ENCODE data around the gene NUDT19.
"Not testable (repeated sequence)": the region's sequence is repeated elsewhere in the genome, so short reads cannot be mapped to it uniquely, and the experiment has no call there.

Gene NUDT19

DNA sequence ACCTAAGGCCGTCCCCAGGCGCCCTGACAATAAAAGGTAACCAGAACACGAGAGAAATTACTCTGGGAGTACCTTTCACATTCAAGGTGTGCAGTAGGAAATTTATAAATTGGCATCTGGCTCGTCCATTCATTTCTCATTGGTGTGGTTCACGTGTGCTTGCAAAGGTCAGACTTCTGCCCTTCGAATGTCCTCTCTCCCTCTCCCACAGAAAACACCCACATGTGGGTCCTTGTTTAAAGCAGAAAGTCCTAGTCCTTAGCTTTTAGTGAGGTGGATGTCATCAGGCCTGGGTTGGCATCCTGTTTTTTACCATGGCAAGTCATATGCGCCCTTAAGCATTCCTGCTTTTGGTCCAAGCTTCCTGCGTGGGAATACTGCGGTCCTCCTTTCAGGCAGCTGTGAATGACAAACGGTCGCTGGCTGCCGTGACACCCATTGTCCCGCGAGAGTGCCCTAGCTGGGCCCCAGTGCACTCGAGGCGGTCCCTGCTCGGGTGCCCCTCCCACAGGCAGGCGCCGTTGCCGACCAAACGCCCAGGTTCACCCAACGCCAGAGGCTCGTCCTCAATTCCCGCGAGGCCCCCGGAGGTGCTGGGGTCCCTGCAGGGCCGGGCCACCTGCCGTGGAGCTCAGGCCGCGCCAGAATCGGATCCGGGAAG lies at the start of gene NUDT19:
Gene NUDT19 (plus strand): TSS at position 531 of the 661 bp plus-strand sequence. CDS start 140 bp downstream, outside the sequence.
- peak; percentile 19 for DNase-seq

DNA sequence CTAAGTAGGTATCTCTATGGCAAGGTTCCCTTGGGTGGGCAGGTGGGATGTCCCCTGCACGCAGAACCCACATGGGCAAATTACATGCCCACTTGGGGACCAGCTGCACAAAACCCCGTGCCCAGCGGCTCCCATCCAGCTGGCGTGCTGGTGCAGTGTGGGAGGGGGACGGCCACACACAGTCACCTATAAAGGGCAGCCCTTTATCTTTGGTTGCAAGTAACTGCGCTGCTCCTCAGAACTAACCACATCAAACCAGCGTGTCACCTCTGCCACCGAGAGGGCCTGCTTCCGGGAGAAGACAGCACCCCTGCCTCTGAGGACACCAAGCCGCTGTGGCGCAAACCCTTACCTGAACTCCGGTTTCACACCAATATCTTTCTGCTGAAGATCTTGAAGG lies 48.9 kb upstream of the NUDT19 start:
- no peak for DNase-seq

DNA sequence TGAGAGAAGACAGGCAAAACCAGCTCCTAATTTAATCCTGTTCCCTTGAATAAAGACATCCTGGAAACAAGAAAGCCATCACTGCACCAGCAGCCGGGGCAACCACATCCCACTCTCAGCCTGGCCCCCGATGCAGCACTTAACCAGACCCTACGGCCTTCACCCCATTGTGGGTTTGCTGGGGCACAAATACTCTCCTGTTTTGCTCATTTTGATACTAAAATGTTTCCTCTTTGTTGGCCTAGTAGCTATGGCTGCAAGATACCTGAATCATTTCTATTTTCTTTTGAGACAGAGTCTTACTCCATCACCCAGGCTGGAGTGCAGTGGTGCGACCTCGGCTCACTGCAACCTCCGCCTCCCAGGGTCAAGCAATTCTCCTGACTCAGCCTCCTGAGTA lies 45.1 kb upstream of the NUDT19 start:
- no peak for DNase-seq

DNA sequence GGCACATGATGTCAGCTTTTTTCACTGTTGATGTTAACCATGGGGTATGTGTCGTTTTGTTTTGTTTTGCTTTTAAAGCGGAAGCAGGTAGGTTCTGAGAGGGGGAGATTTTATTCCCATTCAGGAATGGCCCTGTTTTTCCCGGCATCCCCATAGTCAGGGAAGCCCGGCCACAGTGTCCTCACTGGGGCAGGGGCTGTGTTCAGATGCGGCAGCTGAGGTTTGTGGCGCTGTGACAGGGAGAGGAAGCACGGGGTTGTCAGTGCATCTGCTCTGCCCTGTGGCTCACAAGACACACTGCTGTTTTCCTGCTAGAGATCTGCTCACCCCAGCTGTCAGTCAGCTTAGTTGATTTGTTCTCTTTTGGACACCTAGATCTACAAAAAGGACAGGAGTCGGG lies 44.3 kb upstream of the NUDT19 start:
- no peak for DNase-seq

DNA sequence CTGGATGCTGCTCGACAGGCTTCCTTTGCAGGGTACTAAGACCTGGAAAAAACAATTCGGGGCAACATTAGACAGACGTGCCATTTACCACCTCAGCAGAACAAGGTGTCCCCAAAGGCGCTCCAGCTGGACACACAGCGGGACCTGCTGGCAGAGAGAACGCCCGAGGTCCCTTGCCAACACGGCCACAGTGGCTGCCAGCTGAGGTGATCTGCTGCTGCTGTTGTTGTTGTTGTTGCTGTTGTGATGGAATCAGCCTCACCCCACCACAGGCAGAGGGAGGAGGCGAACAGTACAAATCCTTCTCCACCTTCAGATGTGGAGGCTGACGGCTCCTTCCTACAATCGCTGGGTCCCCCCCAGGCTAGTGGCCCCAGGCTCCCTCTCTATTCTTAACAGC lies 41.9 kb upstream of the NUDT19 start:
- DNase-seq, result no peak

DNA sequence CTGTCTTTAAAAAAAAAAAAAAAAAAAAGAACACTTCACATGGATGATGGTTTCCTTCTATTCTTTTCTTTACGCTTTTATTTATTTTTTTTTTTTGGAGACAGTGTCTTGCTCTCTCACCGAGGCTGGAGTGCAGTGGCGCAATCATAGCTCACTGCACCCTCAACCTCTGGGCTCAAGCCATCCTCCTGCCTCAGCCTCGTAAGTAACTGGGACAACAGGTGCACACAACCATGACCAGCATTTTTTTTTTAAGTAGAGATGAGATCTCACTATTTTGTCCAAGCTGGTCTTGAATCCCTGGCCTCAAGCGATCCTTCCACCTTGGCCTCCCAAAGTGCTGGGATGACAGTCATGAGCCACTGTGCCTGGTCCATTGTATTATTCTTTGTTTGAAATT lies 41.0 kb upstream of the NUDT19 start:
- DNase-seq, result no peak

DNA sequence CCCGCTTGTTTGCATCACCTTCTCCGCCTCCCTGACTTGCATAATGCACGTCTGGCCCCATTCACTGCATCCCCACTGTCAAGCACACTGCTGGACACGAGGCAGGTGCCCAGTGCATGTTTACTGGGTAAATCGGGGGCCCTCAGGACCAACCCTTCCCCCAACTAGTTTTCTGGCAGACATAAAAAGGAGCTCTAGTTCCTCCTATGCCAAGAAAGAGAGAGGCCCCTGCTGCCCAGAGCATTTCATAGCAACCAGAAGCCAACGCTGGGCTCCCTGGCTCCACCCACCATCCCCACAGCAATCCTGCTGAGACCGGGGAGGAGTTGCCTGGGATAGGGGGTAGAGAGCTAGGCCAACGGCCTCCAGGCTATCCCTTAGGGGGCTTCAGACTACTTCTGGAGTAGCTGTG lies 39.9 kb upstream of the NUDT19 start:
- DNase-seq, result no peak

DNA sequence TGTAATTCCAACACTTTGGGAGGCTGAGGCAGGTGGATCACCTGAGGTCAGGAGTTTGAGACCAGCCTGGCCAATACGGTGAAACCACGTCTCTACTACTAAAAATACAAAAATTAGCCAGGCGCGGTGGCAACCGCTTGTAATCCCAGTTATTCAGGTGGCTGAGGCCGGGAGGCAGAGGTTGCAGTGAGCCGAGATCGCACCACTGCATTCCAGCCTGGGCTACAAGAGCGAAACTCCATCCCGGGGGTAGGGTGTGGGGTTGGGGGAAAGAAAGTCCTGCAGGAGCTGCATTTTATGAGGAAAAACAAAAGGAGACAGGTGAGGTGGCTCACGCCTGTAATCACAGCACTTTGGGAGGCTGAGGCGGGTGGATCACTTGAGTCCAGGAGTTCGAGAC lies 39.3 kb upstream of the NUDT19 start:
- DNase-seq, result not testable (repeated sequence)

DNA sequence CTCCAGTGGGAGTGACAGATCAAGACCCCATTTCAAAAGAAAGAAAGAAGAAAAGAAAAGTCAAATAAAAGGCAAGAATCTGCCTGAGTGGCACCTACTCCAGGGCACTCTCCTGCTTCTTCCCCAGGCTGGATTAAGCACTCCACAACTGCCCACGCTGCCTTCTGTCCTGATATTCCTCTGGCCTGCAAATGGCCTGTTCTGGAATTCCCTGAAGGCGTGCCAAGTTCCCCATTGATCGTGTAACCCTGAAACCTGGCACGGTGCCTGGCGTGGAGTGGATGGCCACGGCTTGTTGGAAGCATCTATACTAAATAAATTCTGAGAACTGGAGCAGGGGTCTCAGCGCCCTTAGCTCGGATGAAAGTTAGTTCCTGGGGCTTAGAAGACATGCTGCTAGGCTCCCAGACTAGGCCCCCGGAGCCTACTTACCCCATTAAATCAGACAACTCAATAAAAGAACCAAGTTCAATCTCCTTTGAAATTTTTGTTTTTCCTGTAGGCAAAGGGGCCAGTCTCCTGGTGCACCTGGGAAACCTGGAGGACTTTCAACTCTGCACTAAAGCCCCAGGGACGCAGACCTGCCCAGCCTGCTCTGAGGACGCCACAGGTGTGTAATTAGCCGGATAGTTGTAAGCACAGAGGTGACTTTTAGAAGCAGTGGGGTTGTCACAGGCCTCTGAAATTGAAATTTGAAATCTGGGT lies 38.6 kb upstream of the NUDT19 start:
- no peak for DNase-seq

DNA sequence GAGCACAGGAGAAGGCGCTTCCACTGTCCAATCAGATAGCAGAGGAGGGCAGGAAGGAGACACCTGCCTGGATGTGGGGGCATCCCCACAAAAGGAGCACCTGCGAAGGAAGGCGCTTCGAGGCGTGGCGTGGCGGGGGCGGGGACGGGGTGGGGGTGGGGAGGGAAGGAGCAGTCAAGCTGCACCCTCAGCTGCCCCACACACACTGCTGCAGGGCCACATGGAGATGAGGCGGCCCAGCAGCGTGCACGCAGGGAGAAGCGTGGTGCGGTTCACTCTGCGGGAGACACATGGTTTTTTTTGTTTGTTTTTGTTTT lies 38.1 kb upstream of the NUDT19 start:
- no peak for DNase-seq

DNA sequence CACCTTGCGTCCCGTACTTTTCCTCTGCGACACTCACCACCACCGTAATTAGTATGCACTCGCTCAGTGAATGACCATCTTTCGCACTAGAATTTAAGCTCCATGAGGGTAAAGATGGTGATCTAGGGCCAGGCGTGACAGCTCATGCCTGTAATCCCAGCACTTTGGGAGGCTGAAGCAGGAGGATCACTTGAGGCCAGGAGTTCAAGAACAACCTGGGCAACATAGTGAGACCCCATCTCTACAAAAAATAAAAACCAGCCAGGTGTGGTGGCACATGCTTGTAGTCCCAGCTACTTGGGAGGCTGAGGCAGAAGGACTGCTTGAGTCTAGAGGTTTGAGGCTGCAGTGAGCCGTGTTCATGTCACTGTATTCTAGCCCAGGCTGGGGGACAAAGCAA lies 35.2 kb upstream of the NUDT19 start:
- not testable (repeated sequence) for DNase-seq

DNA sequence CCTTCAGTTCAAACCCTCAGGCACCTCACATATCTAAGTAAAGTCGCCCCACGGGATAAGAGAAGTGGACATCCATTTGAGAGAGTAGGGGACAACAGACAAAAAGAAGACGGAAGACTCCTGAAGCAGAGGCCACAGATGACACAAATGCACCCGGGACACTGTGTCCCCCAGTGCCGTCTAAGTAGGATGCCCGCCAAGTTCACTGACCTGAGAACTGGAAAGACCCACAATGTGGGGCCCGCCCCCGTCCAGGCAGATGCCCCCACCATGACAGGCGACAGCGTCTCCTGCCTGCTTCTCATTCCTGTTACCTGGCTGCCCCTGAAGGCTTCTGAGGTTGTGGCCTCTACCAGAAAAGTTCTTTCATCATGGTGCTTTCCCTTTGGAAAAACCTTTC lies 33.5 kb upstream of the NUDT19 start:
- DNase-seq, result no peak

DNA sequence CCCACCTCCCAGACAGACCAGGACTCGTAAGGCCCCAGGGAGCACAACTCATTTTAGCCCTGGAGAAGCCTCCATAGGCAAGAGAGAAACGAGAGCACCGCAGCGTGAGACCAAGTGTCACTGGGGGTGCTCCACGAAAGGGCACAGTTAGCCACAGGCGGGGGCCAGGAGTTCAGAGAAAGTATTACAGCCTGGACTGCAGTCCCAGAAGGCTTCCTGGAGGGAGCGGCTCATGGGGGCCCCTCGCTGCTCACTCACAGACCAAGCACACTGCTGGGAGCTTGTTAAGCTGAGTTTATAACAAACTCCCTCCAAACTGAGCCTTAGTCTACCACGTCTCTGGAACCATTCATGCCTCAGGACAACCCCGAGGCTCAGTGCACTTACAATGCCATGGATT lies 33.1 kb upstream of the NUDT19 start:
- no peak for DNase-seq

DNA sequence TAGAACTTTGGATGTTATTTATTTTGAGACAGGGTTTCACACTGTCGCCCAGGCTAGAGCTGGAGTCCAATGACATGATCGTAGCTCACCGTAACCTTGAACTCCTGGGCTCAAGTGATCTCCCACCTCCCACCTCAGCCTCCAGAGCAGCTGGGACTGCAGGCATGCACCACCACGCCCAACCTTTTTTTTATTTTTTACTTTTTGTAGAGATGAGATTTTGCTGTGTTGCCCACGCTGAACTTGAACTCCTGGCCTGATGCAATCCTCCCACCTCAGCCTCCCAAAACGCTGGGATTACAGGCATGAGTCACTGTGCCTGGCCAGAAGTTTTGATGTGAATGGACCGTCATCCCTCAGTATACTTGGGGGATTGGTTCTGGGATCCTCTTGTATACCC lies 30.3 kb upstream of the NUDT19 start:
- no peak for DNase-seq

DNA sequence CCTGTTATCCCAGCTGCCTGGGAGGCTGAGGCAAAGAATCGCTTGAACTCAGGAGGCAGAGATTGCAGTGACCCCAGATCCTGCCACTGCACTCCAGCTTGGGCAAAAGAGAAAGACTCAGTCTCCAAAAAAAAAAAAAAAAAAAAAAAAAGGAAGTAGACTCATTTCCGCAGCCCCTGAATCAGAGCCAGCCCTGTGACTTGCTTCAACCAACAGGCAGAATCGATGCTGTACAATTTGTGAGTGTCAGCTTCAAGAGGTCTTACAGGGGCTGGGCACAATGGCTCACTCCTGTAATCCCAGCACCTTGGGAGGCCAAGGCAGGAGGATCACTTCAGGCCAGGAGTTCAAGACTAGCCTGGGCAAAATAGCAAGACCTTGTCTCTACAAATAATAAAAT lies 29.4 kb upstream of the NUDT19 start:
- DNase-seq, result no peak

DNA sequence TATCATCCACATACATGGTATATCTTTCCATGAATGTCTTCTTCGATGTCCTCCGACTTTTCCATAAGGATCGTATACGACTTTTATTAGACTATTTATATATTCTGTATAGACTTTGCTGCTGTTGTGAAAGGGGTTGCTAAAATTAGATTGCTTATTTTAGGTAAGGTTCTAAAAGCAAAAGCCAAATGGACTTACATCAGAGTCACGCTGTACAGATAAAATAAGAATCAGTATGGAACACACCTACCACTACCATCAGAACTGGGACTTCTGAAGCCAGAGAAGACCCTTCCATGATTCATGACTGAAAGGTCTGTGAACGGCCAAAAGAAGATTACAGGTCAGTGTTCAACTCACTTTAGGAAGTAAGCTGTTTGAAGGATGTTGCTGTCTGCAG lies 25.5 kb upstream of the NUDT19 start:
- no peak for DNase-seq

DNA sequence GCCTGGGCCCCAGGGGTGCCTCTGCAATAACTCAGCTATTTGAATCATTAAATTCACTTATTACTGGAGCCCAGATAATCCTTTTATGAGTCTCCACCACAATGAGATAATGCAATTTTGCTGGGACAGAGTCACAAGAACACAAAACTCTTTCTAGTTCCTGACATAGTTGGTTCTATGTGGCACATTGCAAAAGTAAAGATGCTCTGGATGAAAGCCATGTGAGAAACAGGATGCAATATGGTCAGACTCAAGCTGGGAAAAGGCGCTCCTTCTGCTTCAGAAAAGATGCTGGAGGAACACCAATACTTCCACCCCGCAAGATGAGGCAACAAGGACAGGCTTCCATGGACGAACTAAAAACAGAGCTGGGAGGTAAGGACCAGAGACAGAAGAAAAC lies 22.3 kb upstream of the NUDT19 start:
- DNase-seq, result no peak

DNA sequence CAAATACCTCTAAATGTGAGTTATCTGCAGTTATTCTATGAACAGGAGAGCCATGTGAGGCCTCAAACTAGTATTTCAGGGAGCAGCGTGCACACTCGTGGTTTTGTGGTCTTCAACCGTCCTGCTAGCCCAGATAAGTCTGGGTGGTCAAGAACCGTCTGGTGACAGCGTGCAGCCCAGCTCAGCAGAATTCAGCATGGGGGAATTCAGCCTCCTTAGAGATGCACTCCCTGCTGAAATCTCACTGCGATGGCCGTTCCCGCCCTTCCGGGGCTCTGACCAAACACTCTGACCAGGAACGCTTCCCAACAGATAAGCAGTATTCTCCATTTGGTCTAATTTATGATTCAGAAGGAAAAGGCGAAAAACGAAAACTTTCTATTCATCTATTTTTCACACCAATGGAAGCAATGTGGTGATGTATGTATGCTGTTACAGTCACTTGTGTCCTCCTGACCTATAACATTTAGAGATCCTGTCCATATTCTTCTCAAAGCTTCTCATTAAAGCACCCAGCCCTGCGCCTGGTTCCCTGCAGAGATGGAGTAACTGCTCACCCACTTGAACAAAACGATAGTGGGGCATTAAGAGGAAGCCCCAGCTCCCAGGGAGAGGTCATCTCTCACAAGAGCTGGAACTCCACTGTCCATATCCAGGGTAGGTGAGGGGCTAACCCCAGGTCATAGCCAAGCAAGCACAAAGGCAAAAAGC lies 19.6 kb upstream of the NUDT19 start:
- no peak for DNase-seq

DNA sequence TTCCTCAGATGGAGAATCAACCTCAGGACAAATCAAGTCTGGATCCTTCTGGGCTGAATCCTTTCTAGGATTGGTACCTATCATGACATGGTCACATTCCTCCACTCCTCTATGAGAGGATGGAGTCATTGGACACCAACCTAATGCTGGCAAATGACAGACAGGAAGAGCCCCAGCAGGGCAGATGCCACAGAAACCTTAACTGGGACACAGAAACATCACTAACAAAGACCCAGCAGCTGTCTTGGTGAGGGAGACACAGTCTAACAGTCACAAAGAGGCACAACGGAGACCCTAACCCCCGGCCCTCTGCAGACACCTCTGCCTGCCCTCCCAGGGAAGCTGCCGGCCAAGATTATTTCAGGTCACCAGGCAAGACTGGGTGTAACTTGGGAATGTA lies 18.8 kb upstream of the NUDT19 start:
- no peak for DNase-seq

DNA sequence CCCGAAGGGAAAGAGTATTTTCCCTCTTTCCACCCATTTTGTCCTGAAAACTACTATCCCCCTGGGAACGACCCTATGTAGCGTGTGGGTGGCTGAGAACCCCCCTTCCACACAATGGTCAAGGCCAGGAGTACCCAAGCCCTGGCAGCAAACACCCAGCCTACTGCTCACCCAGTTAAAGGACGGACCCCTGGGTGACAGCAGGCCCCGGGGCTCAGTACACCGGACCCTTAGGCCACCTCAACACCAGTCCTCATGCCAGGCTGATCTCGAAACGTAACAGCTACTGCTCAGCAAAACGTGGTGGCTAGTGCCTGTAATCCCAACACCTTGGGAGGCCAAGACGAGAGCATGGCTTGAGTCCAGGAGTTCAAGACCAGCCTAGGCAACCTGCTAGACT lies 18.0 kb upstream of the NUDT19 start:
- no peak for DNase-seq

DNA sequence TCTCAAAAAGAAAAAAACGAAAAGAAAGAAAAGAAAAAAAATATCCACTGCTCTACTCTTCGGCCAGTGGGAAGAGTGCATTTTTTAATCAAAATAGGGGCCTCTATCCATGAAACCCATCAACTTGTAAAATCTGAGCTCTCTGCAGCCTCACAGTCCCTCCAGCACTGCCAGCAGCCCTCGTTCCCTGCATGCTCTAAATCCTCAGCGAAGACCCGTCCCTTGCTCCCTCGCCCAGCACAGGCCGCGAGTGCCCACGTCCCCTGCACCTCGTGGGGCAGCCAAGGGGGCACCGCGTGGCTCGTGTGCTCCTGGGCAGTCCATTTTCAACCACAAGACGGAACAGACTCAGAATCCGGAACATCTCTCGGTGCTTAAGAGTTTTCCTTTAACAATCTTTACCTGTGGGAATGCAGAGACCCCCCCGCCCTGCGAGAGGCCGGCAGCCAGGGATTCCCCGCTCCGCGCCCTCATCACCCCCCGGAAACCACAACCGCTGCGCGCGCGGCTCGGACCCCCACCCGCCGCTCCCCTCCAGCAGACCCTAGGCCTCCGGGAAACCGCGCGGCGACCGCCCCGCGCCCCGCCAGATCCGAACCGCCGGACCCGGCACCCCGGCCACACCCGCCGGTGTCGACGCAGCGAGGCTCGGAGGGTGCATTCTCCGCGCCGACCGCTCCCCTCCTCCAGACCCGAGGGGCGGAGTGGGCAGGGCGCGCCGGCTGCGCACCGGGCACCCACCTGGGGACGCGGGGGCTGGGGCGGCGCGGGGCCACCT lies 17.3 kb upstream of the NUDT19 start:
- DNase-seq, result no peak

DNA sequence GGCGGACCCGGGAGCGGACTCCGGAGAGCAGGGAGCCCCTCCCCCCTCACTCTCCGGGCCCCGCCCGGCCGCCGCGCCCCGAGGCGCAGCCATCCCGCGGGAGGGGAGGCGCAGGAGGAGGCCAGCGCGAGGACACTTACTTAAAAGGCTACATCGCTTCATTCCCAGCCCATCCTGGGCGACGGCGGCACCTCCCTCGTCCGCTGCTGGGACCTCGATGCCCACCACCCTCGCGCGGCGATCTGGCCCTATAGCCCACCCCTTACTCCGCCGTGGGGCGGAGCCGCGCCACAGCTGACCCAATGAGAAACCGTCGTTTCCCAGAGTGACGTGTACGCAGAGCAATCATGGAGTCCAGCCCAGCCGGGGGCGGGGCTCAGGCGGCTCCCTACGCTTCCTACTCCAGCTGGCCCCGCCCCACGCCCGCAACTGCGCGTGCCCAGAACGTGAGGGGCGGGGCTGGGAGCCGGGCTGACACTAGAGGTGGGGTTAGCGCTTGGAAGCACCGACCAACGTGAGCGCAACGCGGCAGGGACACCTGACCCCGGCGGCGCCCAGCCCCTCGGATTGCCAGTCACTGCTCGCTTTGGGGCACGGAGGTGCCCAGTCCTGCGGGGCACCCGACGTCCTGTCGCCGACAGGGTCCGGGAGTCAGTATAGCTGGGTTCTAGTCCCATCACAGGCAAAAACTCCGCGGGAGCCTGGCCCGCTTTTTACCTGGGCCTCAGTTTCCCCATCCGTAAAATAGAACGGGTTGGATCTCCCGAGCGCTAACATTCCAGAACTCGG lies 16.5 kb upstream of the NUDT19 start, which contains the start of gene ANKRD27:
Gene ANKRD27 (minus strand): TSS at position 250 of the 789 bp plus-strand sequence. CDS start 16,165 bp downstream, outside the sequence.
- peak; percentile 94 for DNase-seq
